SK-N-SH (cell line): Measurements from ENCODE around the gene SH3RF1. TPM values are rescaled to one million over a fixed set of nuclear protein-coding genes. Genes with fewer than 3 reads are reported as not detected.

ENCODE experiments used
- CTCF ChIA-PET: fragments of 300-600, 350-600 bp; formaldehyde crosslinking; extraction: SDS; loops from one replicate; lab custom pipeline; 2021; lab: Yijun Ruan, JAX
- POLR2A ChIA-PET: fragments of 350-600 bp; sonication (Branson Sonifier 250); formaldehyde crosslinking; extraction: SDS; loops from one replicate; lab custom pipeline; 2020; ENCODE audit warnings: antibody characterized with exemption, inconsistent platforms; lab: Yijun Ruan, JAX
- DNase-seq: peaks from one replicate; pipeline ENCODE4 v3.0.0; 2012
- H2AFZ ChIP-seq: fragments of 200-600 bp; sonication (generic); 2 replicates; pipeline ENCODE4 v1.8.1; 2016; ENCODE audit warnings: antibody characterized with exemption, mild to moderate bottlenecking, low read depth
- H3F3A ChIP-seq: fragments of 200-600 bp; sonication (generic); replicated peaks from 2 replicates; pipeline ENCODE3; 2016; ENCODE audit warnings: antibody characterized with exemption, mild to moderate bottlenecking; ENCODE audit not compliant: insufficient read depth
- H3K27ac ChIP-seq, 2 experiments: fragments of 200-500 bp in 1 of 2; fragments of 200-600 bp in 1 of 2; sonication (Bioruptor generic) in 1 of 2; sonication (generic), shearing (Covaris generic) in 1 of 2; 2 replicates each; pipeline versions ENCODE4 v1.5.1 to v1.6.1; 2014 to 2016; ENCODE audit warnings: low read depth in 2 of 2, inconsistent platforms in 1 of 2, low read length in 1 of 2, mild to moderate bottlenecking in 1 of 2, mixed read lengths in 1 of 2
- H3K27me3 ChIP-seq: fragments of 200-600 bp; sonication (generic), shearing (Covaris generic); 2 replicates; pipeline ENCODE4 v1.6.1; 2016; ENCODE audit warnings: mixed run types; ENCODE audit not compliant: insufficient read depth
- H3K36me3 ChIP-seq, 2 experiments: fragments of 200-500 bp in 1 of 2; fragments of 200-600 bp in 1 of 2; sonication (Bioruptor generic) in 1 of 2; sonication (generic) in 1 of 2; replicated peaks in 1 of 2; 2 replicates each; pipeline versions ENCODE3 to v1.5.1; 2014 to 2016; ENCODE audit warnings: low read length in 1 of 2, mild to moderate bottlenecking in 1 of 2; ENCODE audit not compliant: insufficient read depth in 2 of 2, control insufficient read depth in 1 of 2
- H3K4me1 ChIP-seq, 2 experiments: fragments of 200-500 bp in 1 of 2; fragments of 200-600 bp in 1 of 2; sonication (Bioruptor generic) in 1 of 2; sonication (generic), shearing (Covaris generic) in 1 of 2; 2 replicates each; pipeline versions ENCODE4 v1.5.1 to v1.6.1; 2014 to 2016; ENCODE audit warnings: low read depth in 1 of 2, low read length in 1 of 2, mixed run types in 1 of 2; ENCODE audit not compliant: insufficient read depth in 2 of 2, control insufficient read depth in 1 of 2
- H3K4me2 ChIP-seq: fragments of 200-600 bp; sonication (generic), shearing (Covaris generic); 2 replicates; pipeline ENCODE4 v1.6.1; 2017; ENCODE audit warnings: mixed run types
- H3K4me3 ChIP-seq, 2 experiments: fragments of 200-500 bp in 1 of 2; fragments of 200-600 bp in 1 of 2; sonication (Bioruptor generic) in 1 of 2; sonication (generic), shearing (Covaris generic) in 1 of 2; 2 replicates each; pipeline versions ENCODE4 v1.5.1 to v1.8.1; 2014 to 2016; ENCODE audit warnings: low read depth in 2 of 2, inconsistent platforms in 1 of 2, low read length in 1 of 2, mild to moderate bottlenecking in 1 of 2, mixed read lengths in 1 of 2, moderate library complexity in 1 of 2
- H3K79me2 ChIP-seq: fragments of 200-600 bp; sonication (generic); 2 replicates; pipeline ENCODE4 v1.8.1; 2017; ENCODE audit warnings: mild to moderate bottlenecking; ENCODE audit not compliant: insufficient read depth
- H3K9ac ChIP-seq: fragments of 200-600 bp; sonication (generic); 2 replicates; pipeline ENCODE4 v1.6.1; 2017; ENCODE audit warnings: mixed run types
- H3K9me2 ChIP-seq: fragments of 200-600 bp; sonication (generic); 2 replicates; pipeline ENCODE4 v1.6.1; 2017; ENCODE audit warnings: mixed run types
- H3K9me3 ChIP-seq: fragments of 200-600 bp; sonication (generic); 2 replicates; pipeline ENCODE4 v1.6.1; 2017; ENCODE audit warnings: mixed run types, mild to moderate bottlenecking, moderate library complexity
- H4K20me1 ChIP-seq: fragments of 200-600 bp; sonication (generic); 2 replicates; pipeline ENCODE4 v1.6.1; 2017; ENCODE audit warnings: mild to moderate bottlenecking, mixed run types; ENCODE audit not compliant: insufficient read depth
- CHD2 ChIP-seq: fragments of 150-350 bp; IDR thresholded peaks from 2 replicates; pipeline ENCODE4 v1.6.1; 2018; ENCODE audit warnings: low read length; ENCODE audit not compliant: partially characterized antibody
- ELF1 ChIP-seq: IDR thresholded peaks from 2 replicates; pipeline ENCODE4 v1.4.0; 2012
- EZH2phosphoT487 ChIP-seq: fragments of 200-600 bp; sonication (generic); IDR thresholded peaks from 2 replicates; pipeline ENCODE4 v1.6.1; 2017; ENCODE audit warnings: low read depth, mixed run types, mild to moderate bottlenecking, antibody characterized with exemption, moderate library complexity, borderline replicate concordance
- FOXM1 ChIP-seq: IDR thresholded peaks from 2 replicates; pipeline ENCODE4 v1.4.0; 2012; ENCODE audit warnings: low read depth, mild to moderate bottlenecking
- GABPA ChIP-seq: IDR thresholded peaks from 2 replicates; pipeline ENCODE4 v1.4.0; 2012; ENCODE audit warnings: low read depth, mild to moderate bottlenecking
- GATA2 ChIP-seq: sonication (generic); formaldehyde crosslinking; IDR thresholded peaks from 2 replicates; pipeline ENCODE4 v1.5.0; 2020; ENCODE audit warnings: mild to moderate bottlenecking, missing genetic modification reagents
- JUND ChIP-seq: IDR thresholded peaks from 2 replicates; pipeline ENCODE4 v1.4.0; 2012
- MXI1 ChIP-seq: IDR thresholded peaks from 2 replicates; pipeline ENCODE4 v1.6.1; 2012; ENCODE audit warnings: mild to moderate bottlenecking, low read depth, low read length, improper control_type of control experiment
- NRF1 ChIP-seq: IDR thresholded peaks from 2 replicates; pipeline ENCODE4 v1.6.1; 2012; ENCODE audit warnings: low read depth, mild to moderate bottlenecking, low read length
- PBX3 ChIP-seq: IDR thresholded peaks from 2 replicates; pipeline ENCODE4; 2012
- POLR2AphosphoS5 ChIP-seq: IDR thresholded peaks from 2 replicates; pipeline ENCODE4 v1.6.1; 2012; ENCODE audit warnings: low read depth, low read length
- RCOR1 ChIP-seq: fragments of 150-350 bp; IDR thresholded peaks from 2 replicates; pipeline ENCODE4 v1.6.1; 2017; ENCODE audit warnings: antibody characterized with exemption, low read length
- RXRA ChIP-seq: IDR thresholded peaks from 2 replicates; pipeline ENCODE4 v1.4.0; 2012; ENCODE audit warnings: low read depth, mild to moderate bottlenecking, borderline replicate concordance
- SMC3 ChIP-seq: IDR thresholded peaks from 2 replicates; pipeline ENCODE4 v1.6.1; 2012; ENCODE audit warnings: low read depth, low read length, improper control_type of control experiment
- TAF1 ChIP-seq: IDR thresholded peaks from 2 replicates; pipeline ENCODE4 v1.6.1; 2012; ENCODE audit warnings: low read depth, mild to moderate bottlenecking, low read length, moderate library complexity, borderline replicate concordance
- TEAD4 ChIP-seq: IDR thresholded peaks from 2 replicates; pipeline ENCODE4 v1.4.0; 2012; ENCODE audit warnings: mild to moderate bottlenecking, borderline replicate concordance; ENCODE audit not compliant: insufficient read depth
- USF2 ChIP-seq: fragments of 150-350 bp; IDR thresholded peaks from 2 replicates; pipeline ENCODE4 v1.6.1; 2017; ENCODE audit warnings: antibody characterized with exemption, low read length, low read depth, borderline replicate concordance
- WGBS: methylation state at CpG from one replicate; pipeline ENCODE4 v1.1.6; 2017; ENCODE audit warnings: low lambda C conversion rate; 5-methylcytosine and 5-hydroxymethylcytosine counted together
- polyA plus RNA-seq, 3 experiments: library from polyadenylated mRNA; depleted of rRNA; stranded (reverse); fragments of >200 nt; gene quantifications; 2 replicates each; pipeline ENCODE4 v1.2.3, GENCODE V29; 2012
- TF ChIP-seq, protein P1 (sequence below): fragments of 150-350 bp; IDR thresholded peaks from 2 replicates; pipeline ENCODE4 v1.6.1; 2016; ENCODE audit warnings: mild to moderate bottlenecking, low read depth, low read length
- TF ChIP-seq, protein P2 (sequence below): fragments of 200-600 bp; sonication (generic); IDR thresholded peaks from 2 replicates; pipeline ENCODE4 v1.6.1; 2017; ENCODE audit warnings: antibody characterized with exemption, mild to moderate bottlenecking, moderate library complexity
- TF ChIP-seq, protein P3 (sequence below): IDR thresholded peaks from 2 replicates; pipeline ENCODE4 v1.4.0; 2012; ENCODE audit warnings: low read depth, borderline replicate concordance

Gene SH3RF1
- polyA plus RNA-seq, 1 of the 3 experiments (the other 2 are of a cell fraction): 22.0 TPM

DNA sequence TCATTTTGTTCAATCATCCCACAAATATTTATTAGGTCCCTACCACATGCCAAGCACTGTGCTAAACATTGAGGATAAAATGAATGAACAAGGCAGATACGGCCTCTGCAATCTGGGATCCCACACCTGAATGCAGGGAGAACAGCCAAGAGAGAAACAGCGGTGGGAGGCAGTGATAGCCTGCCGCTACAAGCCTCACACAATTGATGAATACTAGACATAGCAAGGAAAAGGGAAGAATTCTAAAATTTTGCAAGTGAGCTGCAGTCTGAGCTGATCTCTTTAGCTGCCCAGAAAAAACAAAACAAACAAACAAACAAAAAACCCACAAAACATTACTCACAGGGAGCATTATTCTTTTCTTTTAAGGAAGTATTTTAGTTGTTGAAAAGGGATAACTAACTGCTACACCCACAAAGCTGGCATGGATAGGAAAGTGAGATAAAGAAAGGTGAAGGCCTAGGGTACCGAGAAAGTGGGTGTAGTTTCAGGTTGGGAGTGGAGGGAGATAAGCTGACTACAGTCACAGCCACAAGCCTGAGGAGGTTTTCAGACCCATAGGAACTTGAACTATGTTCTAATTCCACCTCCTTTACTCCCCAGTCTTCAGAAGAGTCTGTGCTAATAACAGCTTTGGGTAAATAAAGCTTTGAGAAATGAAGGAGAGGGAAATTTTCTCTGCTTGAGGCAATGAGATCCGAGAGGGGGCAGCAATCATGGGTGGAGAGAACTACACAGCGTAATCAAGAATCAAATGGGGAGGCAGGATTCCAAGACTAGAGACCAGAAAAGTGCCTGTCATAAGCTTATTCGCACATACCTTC is 85.4 kb downstream of the SH3RF1 start:
- WGBS: 83% methylated on average over 7 of the region's 7 CpGs

More for the DNA sequence above, 85.4 kb downstream of the SH3RF1 start:
- DNase-seq: no peak
- POLR2A ChIA-PET: no interaction called here
- Histone ChIP-seq H2AFZ (no peak overlapping the region), H3K36me3 (peaks cover 0 to 13% of the 10 kb centered on the region in 2 experiments), H3K4me2 (no peak overlapping the region), H3K9me3 (no peaks in the 10 kb centered on the region), H3K4me1 (peaks cover 3 to 6% of the 10 kb centered on the region in 2 experiments; a peak in 2 of 4 replicates), H4K20me1 (peaks cover 91% of the 10 kb centered on the region), H3F3A (no peaks in the 10 kb centered on the region), H3K9me2 (no peaks in the 10 kb centered on the region), H3K27ac (no peak overlapping the region), H3K27me3 (no peaks in the 10 kb centered on the region), H3K9ac (no peak overlapping the region), H3K79me2 (peaks cover 100% of the 10 kb centered on the region), H3K4me3 (no peak overlapping the region)
- CTCF ChIA-PET: interaction anchor here (0.9 kb wide), 1 partner anchor 20 kb away, joined by 3 read pairs; no protein-coding TSS in a partner anchor
- TF ChIP-seq GABPA (no peak), USF2 (no peak), FOXM1 (no peak), RXRA (no peak), ELF1 (no peak), TEAD4 (no peak), NRF1 (no peak), GATA2 (CRISPR knock-in tag) (no peak), EZH2phosphoT487 (no peak), MXI1 (no peak), RCOR1 (no peak), CHD2 (no peak), POLR2AphosphoS5 (no peak), PBX3 (no peak), SMC3 (no peak), TAF1 (no peak), JUND (no peak)
- TF ChIP-seq, protein P1, sequence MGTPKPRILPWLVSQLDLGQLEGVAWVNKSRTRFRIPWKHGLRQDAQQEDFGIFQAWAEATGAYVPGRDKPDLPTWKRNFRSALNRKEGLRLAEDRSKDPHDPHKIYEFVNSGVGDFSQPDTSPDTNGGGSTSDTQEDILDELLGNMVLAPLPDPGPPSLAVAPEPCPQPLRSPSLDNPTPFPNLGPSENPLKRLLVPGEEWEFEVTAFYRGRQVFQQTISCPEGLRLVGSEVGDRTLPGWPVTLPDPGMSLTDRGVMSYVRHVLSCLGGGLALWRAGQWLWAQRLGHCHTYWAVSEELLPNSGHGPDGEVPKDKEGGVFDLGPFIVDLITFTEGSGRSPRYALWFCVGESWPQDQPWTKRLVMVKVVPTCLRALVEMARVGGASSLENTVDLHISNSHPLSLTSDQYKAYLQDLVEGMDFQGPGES: no peak
- TF ChIP-seq, protein P2, sequence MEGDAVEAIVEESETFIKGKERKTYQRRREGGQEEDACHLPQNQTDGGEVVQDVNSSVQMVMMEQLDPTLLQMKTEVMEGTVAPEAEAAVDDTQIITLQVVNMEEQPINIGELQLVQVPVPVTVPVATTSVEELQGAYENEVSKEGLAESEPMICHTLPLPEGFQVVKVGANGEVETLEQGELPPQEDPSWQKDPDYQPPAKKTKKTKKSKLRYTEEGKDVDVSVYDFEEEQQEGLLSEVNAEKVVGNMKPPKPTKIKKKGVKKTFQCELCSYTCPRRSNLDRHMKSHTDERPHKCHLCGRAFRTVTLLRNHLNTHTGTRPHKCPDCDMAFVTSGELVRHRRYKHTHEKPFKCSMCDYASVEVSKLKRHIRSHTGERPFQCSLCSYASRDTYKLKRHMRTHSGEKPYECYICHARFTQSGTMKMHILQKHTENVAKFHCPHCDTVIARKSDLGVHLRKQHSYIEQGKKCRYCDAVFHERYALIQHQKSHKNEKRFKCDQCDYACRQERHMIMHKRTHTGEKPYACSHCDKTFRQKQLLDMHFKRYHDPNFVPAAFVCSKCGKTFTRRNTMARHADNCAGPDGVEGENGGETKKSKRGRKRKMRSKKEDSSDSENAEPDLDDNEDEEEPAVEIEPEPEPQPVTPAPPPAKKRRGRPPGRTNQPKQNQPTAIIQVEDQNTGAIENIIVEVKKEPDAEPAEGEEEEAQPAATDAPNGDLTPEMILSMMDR: no peak
- TF ChIP-seq, protein P3, sequence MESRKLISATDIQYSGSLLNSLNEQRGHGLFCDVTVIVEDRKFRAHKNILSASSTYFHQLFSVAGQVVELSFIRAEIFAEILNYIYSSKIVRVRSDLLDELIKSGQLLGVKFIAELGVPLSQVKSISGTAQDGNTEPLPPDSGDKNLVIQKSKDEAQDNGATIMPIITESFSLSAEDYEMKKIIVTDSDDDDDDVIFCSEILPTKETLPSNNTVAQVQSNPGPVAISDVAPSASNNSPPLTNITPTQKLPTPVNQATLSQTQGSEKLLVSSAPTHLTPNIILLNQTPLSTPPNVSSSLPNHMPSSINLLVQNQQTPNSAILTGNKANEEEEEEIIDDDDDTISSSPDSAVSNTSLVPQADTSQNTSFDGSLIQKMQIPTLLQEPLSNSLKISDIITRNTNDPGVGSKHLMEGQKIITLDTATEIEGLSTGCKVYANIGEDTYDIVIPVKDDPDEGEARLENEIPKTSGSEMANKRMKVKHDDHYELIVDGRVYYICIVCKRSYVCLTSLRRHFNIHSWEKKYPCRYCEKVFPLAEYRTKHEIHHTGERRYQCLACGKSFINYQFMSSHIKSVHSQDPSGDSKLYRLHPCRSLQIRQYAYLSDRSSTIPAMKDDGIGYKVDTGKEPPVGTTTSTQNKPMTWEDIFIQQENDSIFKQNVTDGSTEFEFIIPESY: no peak
